GM12878 (cell line): ENCODE data around the gene SATB2. TPM values are rescaled to one million over a fixed set of nuclear protein-coding genes. Genes with fewer than 3 reads are reported as not detected.

ENCODE experiments used
- ATAC-seq: fragments of 200-7000 bp; cut with Tn5 transposase; 3 replicates; pipeline ENCODE4 v1.9.1; 2020; ENCODE audit warnings: mild to moderate bottlenecking, moderate library complexity
- BruUV-seq: library from RNA; stranded (reverse); fragments of 400-500 nt; replicated peaks from 2 replicates; lab custom pipeline; 2021; lab: Mats Ljungman, UMichigan
- CTCF ChIA-PET: fragments of 300-600 bp; sonication (Branson Sonifier 250); formaldehyde crosslinking; extraction: SDS; loops from one replicate; lab custom pipeline; 2021; ENCODE audit warnings: inconsistent platforms; lab: Yijun Ruan, JAX
- POLR2A ChIA-PET: fragments of 350-600 bp; formaldehyde crosslinking; extraction: SDS; loops from one replicate; lab custom pipeline; 2021; ENCODE audit warnings: inconsistent platforms; lab: Charles Lee
- RAD21 ChIA-PET: fragments of 300-600 bp; sonication (Branson Sonifier 250); formaldehyde crosslinking; loops from one replicate; lab custom pipeline; 2023; ENCODE audit warnings: antibody characterized with exemption; ENCODE audit not compliant: unreplicated experiment; lab: Charles Lee
- SMC1A ChIA-PET: fragments of 300-600 bp; sonication (Branson Sonifier 250); formaldehyde crosslinking; loops from one replicate; lab custom pipeline; 2023; ENCODE audit not compliant: unreplicated experiment, uncharacterized antibody; lab: Charles Lee
- DNase-seq: peaks from one replicate; pipeline ENCODE4 v3.0.0-alpha.2; 2011; ENCODE audit warnings: low read depth, low spot score
- FAIRE-seq: peaks from 3 replicates; lab custom pipeline; 2011; peaks lifted over from hg19 to GRCh38; lab: Jason Lieb, UNC
- H2AFZ ChIP-seq: 2 replicates; pipeline ENCODE4 v1.6.0; 2011; ENCODE audit warnings: low read depth, low read length, control low read depth; ENCODE audit not compliant: control insufficient read depth
- H3K27ac ChIP-seq: 2 replicates; pipeline ENCODE4 v1.5.1; 2011; ENCODE audit warnings: control low read depth; ENCODE audit not compliant: control insufficient read depth, insufficient read depth
- H3K27me3 ChIP-seq, 2 experiments: replicated peaks in 1 of 2; 2 replicates each; pipeline versions ENCODE4 v1.6.0 to v1.6.1; 2011; ENCODE audit warnings: low read length in 1 of 2; ENCODE audit not compliant: control insufficient read depth in 2 of 2, insufficient read depth in 2 of 2
- H3K36me3 ChIP-seq, 2 experiments: 2 replicates each; pipeline ENCODE4 v1.5.1; 2011; ENCODE audit warnings: low read length in 1 of 2; ENCODE audit not compliant: control insufficient read depth in 2 of 2, insufficient read depth in 2 of 2
- H3K4me1 ChIP-seq: 2 replicates; pipeline ENCODE4 v1.6.1; 2011; ENCODE audit warnings: mild to moderate bottlenecking, low read length, moderate library complexity, mixed read lengths; ENCODE audit not compliant: control insufficient read depth, insufficient read depth
- H3K4me2 ChIP-seq: 2 replicates; pipeline ENCODE4 v1.6.0; 2011; ENCODE audit warnings: control low read depth; ENCODE audit not compliant: control insufficient read depth, insufficient read depth
- H3K4me3 ChIP-seq: fragments of 200-600 bp; sonication (generic); 2 replicates; pipeline ENCODE4 v1.5.1; 2016
- H3K79me2 ChIP-seq: 2 replicates; pipeline ENCODE4 v1.6.0; 2011; ENCODE audit warnings: low read length; ENCODE audit not compliant: control insufficient read depth, insufficient read depth
- H3K9ac ChIP-seq: 2 replicates; pipeline ENCODE4 v1.8.0; 2011; ENCODE audit warnings: low read length, control low read depth, mixed read lengths; ENCODE audit not compliant: control insufficient read depth, insufficient read depth
- H3K9me3 ChIP-seq: replicated peaks from 3 replicates; pipeline ENCODE4 v1.5.1; 2011; ENCODE audit warnings: mild to moderate bottlenecking, low read length; ENCODE audit not compliant: control insufficient read depth, insufficient read depth
- H4K20me1 ChIP-seq: 2 replicates; pipeline ENCODE4 v1.6.0; 2011; ENCODE audit not compliant: control insufficient read depth, insufficient read depth
- BCL11A ChIP-seq: IDR thresholded peaks from 2 replicates; pipeline ENCODE4 v1.6.1; 2011; ENCODE audit warnings: low read depth, low read length
- E2F4 ChIP-seq: IDR thresholded peaks from 2 replicates; pipeline ENCODE4 v1.6.1; 2012; ENCODE audit warnings: low read depth, low read length, improper control_type of control experiment
- E2F8 ChIP-seq: fragments of 450-650 bp; IDR thresholded peaks from 2 replicates; pipeline ENCODE4 v1.6.1; 2018; ENCODE audit warnings: mild to moderate bottlenecking, low read depth, moderate library complexity; ENCODE audit not compliant: partially characterized antibody
- EZH2 ChIP-seq: IDR thresholded peaks from 2 replicates; pipeline ENCODE4 v1.6.1; 2012; ENCODE audit warnings: low read depth, mild to moderate bottlenecking, control low read depth, inconsistent platforms, low read length, borderline replicate concordance; ENCODE audit not compliant: control insufficient read depth
- IKZF1 ChIP-seq: fragments of 450-650 bp; conservative IDR thresholded peaks from 2 replicates; pipeline ENCODE4 v1.6.1; 2017; ENCODE audit warnings: antibody characterized with exemption, mild to moderate bottlenecking
- NKRF ChIP-seq: fragments of 450-650 bp; conservative IDR thresholded peaks from 2 replicates; pipeline ENCODE4 v1.6.1; 2017; ENCODE audit warnings: mild to moderate bottlenecking, moderate library complexity
- PAX5 ChIP-seq: IDR thresholded peaks from 2 replicates; pipeline ENCODE4 v1.6.1; 2011; ENCODE audit warnings: low read depth, low read length, borderline replicate concordance
- PAX8 ChIP-seq: fragments of 450-650 bp; IDR thresholded peaks from 2 replicates; pipeline ENCODE4 v1.6.1; 2017; ENCODE audit warnings: mild to moderate bottlenecking, moderate library complexity
- PKNOX1 ChIP-seq: fragments of 450-650 bp; IDR thresholded peaks from 2 replicates; pipeline ENCODE4 v1.6.1; 2016; ENCODE audit warnings: mild to moderate bottlenecking
- RELB ChIP-seq: fragments of 450-650 bp; IDR thresholded peaks from 2 replicates; pipeline ENCODE4 v1.6.1; 2017; ENCODE audit warnings: low read depth, mild to moderate bottlenecking, moderate library complexity
- RUNX3 ChIP-seq: IDR thresholded peaks from 2 replicates; pipeline ENCODE4 v1.6.1; 2012; ENCODE audit warnings: low read length, inconsistent platforms
- SIX5 ChIP-seq: IDR thresholded peaks from 2 replicates; pipeline ENCODE4 v1.6.1; 2011; ENCODE audit warnings: mild to moderate bottlenecking, low read depth, low read length, moderate library complexity; ENCODE audit not compliant: severe bottlenecking
- SMAD1 ChIP-seq: fragments of 450-650 bp; IDR thresholded peaks from 2 replicates; pipeline ENCODE4 v1.6.1; 2018; ENCODE audit warnings: mild to moderate bottlenecking, low read depth; ENCODE audit not compliant: partially characterized antibody
- SPI1 ChIP-seq: IDR thresholded peaks from 2 replicates; pipeline ENCODE4 v1.6.1; 2011; ENCODE audit warnings: low read depth, mild to moderate bottlenecking, low read length, moderate library complexity, borderline replicate concordance; ENCODE audit not compliant: insufficient read depth
- SREBF1 ChIP-seq: IDR thresholded peaks from 2 replicates; pipeline ENCODE4 v1.6.1; 2012; ENCODE audit warnings: mild to moderate bottlenecking, low read length
- SRF ChIP-seq, 2 experiments: IDR thresholded peaks; 2 replicates each; pipeline ENCODE4 v1.6.1; 2011; ENCODE audit warnings: low read depth in 2 of 2, low read length in 2 of 2, mild to moderate bottlenecking in 1 of 2, moderate library complexity in 1 of 2
- ZSCAN29 ChIP-seq: fragments of 450-650 bp; IDR thresholded peaks from 2 replicates; pipeline ENCODE4 v1.6.1; 2017; ENCODE audit warnings: mild to moderate bottlenecking, moderate library complexity
- WGBS: methylation state at CpG from one replicate; pipeline ENCODE4 v1.1.6; 2016; ENCODE audit warnings: low lambda C conversion rate; ENCODE audit not compliant: insufficient replicate concordance, insufficient coverage; ENCODE audit errors: missing lambda C conversion rate; 5-methylcytosine and 5-hydroxymethylcytosine counted together
- in situ Hi-C: fragments of 300-500 bp; cut with MboI; formaldehyde crosslinking; loops from 9 replicates; pipeline ENCODE4 v1.14.3; 2018; ENCODE audit warnings: mixed read lengths
- intact Hi-C: fragments of 100-400 bp; cut with micrococcal nuclease; formaldehyde crosslinking; loops from one replicate; pipeline ENCODE4 v1.14.2; 2022; ENCODE audit not compliant: unreplicated experiment
- polyA plus RNA-seq, 11 experiments: library from polyadenylated mRNA; depleted of rRNA in 4 of 11; unstranded in 6 of 11; stranded (reverse) in 5 of 11; fragments of >200 nt; fragmentation: Nextera tagmentation in 4 of 11; fragmentation: Illumina TruSeq in 1 of 11; extraction: Ambion mirVana in 4 of 11; extraction: Trizol in 1 of 11; gene quantifications; 1 replicate in 1 of 11; 2 replicates in 10 of 11; pipeline versions ENCODE4 v1.2.1 to v1.2.3, GENCODE V29; 2011 to 2016; ENCODE audit warnings: inconsistent platforms in 2 of 11, missing spikeins in 2 of 11, low read depth in 1 of 11
- total RNA-seq, 4 experiments: library from RNA; depleted of rRNA in 3 of 4; stranded (reverse); fragments of >200 nt in 3 of 4; fragmentation: Illumina TruSeq in 1 of 4; extraction: Trizol in 1 of 4; gene quantifications; 2 replicates each; pipeline versions ENCODE4 v1.2.1 to v1.2.3, GENCODE V29; 2013 to 2021

The SATB2 gene
- total and polyA plus RNA-seq, 10 of the 15 experiments (the other 5 are each of a cell fraction or from before 2014, with no cell fraction given) = 0.03 to 0.56 (median 0.08) TPM; not detected in 3

- no TSS peak for BruUV-seq
- Histone ChIP-seq H4K20me1 (no peaks in the 10 kb centered on the region), H3K4me1 (no peaks in the 10 kb centered on the region), H3K79me2 (no peaks in the 10 kb centered on the region), H3K9me3 (no peaks in the 10 kb centered on the region; the same call in 2 of the 3 replicates), H3K4me2 (no peak overlapping the region), H3K4me3 (no peak overlapping the region), H3K9ac (no peak overlapping the region), H3K27ac (no peak overlapping the region), H2AFZ (no peak overlapping the region), H3K36me3 (no peaks in the 10 kb centered on the region), H3K27me3 (no peaks in the 10 kb centered on the region)
- ChIA-PET CTCF (no interaction called here), POLR2A (no interaction called here), SMC1A (no interaction called here), RAD21 (no interaction called here)
- no peak for DNase-seq
- no peak for ATAC-seq
- intact Hi-C loops = no loop called here
- no peak for FAIRE-seq
- TF ChIP-seq RELB (no peak), BCL11A (no peak), SREBF1 (no peak), RUNX3 (no peak), SPI1 (no peak), ZSCAN29 (no peak), PAX8 (no peak), SIX5 (no peak), PKNOX1 (no peak), E2F8 (no peak), E2F4 (no peak), EZH2 (no peak), IKZF1 (no peak), NKRF (no peak), SRF (IDR thresholded peaks at IDR 0.05; ENCODE audit: low read depth in 2 of 2, low read length in 2 of 2) (no peak), SMAD1 (no peak), PAX5 (no peak)
- 68% methylated on average over 6 of the region's 6 CpGs for WGBS
- in situ Hi-C loops = no loop called here
These were observed 233.9 kb downstream of the SATB2 start for GRCh38 chr2:199223791-199224190.
